Uterine smooth muscle cell (primary cell): ENCODE data around the gene RDM1. TPM values are rescaled to one million over a fixed set of nuclear protein-coding genes. Genes with fewer than 3 reads are reported as not detected.

Experiments
- total RNA-seq: library from RNA; depleted of rRNA; stranded (reverse); fragments of >200 nt; gene quantifications from 2 replicates; pipeline ENCODE4 v1.2.3, GENCODE V29; 2014

The RDM1 gene
- 0.87 and 1.5 TPM in 2 replicates for total RNA-seq

DNA sequence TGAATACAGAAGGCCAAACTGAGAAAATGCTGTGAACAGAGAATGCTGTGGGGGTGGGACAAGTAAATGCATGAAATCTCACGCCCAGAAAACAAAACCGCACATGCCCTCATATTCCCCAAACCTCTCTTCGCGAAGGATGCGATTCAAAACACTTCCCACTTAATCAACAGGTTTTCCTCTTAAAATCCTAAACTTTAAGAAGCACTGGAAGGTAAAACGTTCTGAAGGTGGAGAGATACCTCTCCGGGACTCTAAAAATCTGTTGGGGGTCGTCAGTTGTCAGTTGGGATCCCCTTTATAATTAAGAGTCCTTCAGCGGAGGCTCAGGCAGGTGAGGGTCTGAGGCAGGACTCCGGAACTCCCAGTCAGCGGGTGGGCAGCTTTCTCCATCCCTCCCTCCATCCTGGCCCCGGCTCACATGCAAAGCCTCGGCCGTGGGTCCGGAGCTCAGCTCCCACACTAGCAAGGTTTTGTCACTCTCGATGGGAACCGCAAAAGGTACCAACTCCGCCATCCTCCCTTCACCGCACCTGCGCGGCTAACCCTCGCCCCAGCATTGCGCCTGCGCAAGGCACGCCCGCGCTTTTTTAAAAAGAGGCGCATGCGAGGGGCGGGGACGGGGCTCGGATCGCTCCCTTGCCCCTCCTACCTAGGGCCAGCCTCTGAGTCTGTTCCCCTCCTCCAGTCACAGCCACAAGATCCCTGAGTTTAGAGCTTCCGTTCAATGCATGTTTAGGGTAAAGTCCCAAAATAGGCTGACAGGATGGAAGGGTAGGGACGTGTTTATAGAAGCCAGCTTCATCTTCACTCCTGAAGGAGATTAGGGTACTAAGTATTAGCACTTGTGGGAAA is at the start of gene RDM1:
TSS of gene RDM1 (minus strand) at position 563 of the 855 bp plus-strand sequence. CDS start at position 517, 46 bp downstream.

DNA sequence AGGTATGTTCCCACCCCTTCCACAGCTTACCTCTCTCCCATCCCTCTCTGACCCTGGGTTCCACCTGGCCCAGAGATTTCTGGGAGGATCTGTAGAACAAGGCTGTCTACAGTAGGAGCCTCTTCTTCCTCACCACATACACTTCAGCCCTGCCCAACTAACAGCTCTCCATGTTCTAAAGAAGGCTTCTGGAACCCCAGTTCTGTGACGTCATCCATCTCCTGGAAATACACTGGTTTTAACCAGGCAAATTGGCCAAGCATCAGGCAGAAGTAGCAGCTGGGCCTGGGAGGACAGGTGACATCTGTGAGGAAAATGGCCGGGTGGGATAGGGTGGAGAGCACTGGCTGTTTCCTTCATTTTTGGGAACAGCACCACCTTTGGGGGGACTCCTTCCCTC is 13.0 kb upstream of the RDM1 start, which contains the start of gene LYZL6:
TSS of gene LYZL6 (minus strand) at position 177 of the 400 bp plus-strand sequence. CDS start 4,357 bp downstream, outside the sequence.

DNA sequence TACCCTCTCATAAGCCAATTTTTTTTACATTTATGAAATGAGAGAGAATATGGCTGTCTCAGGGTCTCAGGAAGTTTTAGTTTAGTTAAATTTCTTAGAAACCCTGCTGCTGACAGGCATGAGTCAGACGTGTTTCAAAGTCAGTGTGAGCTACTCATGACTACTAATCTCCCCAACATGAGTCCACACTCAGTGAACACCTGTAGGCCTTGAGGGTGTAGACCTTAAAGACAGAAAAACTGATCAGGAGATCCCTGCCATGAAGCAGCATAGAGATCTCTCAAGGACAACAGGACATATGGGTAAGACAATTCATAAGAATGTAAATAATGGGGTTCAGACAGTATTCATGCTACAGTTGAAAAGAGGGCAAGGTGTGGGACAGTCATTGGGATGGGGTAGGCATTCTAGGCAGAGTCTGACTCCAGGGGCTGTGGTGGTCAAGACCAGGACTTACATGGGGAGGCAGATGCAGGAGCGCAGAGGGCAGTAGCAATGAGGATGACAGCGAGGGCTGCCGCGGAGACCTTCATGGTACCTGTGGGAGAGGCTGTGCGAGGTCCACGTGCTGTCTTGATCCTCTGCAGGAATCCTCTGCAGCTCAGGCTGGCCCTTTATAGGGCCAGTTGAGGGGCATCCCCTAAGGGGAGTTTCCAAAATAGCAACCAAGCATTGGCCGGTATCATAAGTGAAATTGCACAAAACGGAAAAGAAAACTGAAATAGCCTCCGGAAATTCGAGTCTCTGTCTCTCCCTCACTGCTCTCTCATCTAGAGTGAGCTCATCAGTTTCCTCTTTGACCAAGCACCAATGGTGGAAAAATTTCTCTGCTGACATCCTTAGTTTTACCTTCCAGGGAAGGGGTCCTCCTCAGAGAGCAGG is 50.6 kb downstream of the RDM1 start, which contains the start of gene CCL5:
TSS of gene CCL5 (minus strand) at position 588 of the 882 bp plus-strand sequence.

GRCh38 chr17:35868737-35869136 is 61.8 kb downstream of the RDM1 start, which contains the start of gene HEATR9:
Gene HEATR9, minus strand, starts transcription at chr17:35868891. Its CDS starts 149 bp downstream, at chr17:35868742.

Other genes starting within 250 kb of the RDM1 start
- gene RASL10B, start 199.1 kb downstream of the RDM1 start, total RNA-seq = 1.5 and 6.1 TPM in 2 replicates
- under 0.01 TPM in 1 of 2 replicates, not detected in the other for gene GAS2L2, start 177.5 kb downstream of the RDM1 start, total RNA-seq
- not detected in 2 replicates for gene C17orf50, start 169.9 kb downstream of the RDM1 start, total RNA-seq
- 0.33 and 0.37 TPM in 2 replicates for gene MMP28, start 135.1 kb downstream of the RDM1 start, total RNA-seq
- 66.9 and 96.7 TPM in 2 replicates for gene TAF15, start 121.3 kb downstream of the RDM1 start, total RNA-seq
- not detected in 2 replicates for gene HEATR9, start 61.9 kb downstream of the RDM1 start, total RNA-seq
- not detected in 2 replicates for gene CCL5, start 50.4 kb downstream of the RDM1 start, total RNA-seq
- gene LYZL6, start 12.9 kb upstream of the RDM1 start, total RNA-seq = not detected in 2 replicates
- not detected in 2 replicates for gene CCL16, start 50.7 kb upstream of the RDM1 start, total RNA-seq
- not detected in 2 replicates for gene CCL14, start 56.0 kb upstream of the RDM1 start, total RNA-seq
- not detected in 2 replicates for gene CCL15, start 70.8 kb upstream of the RDM1 start, total RNA-seq
- gene CCL23, start 87.2 kb upstream of the RDM1 start, total RNA-seq = not detected in 2 replicates
- gene CCL18, start 133.5 kb upstream of the RDM1 start, total RNA-seq = not detected in 2 replicates
- not detected in 2 replicates for gene CCL3, start 159.4 kb upstream of the RDM1 start, total RNA-seq
- not detected in 2 replicates for gene CCL4, start 173.1 kb upstream of the RDM1 start, total RNA-seq
- 0.77 and 2.5 TPM in 2 replicates for gene TBC1D3B, start 245.9 kb upstream of the RDM1 start, total RNA-seq